Mesendoderm (in vitro differentiated cells): ENCODE results near the gene TMEM222.

Experiments
- DNase-seq: peaks from one replicate; pipeline ENCODE4 v3.0.0; 2013
- H2AK5ac ChIP-seq: 2 replicates; pipeline ENCODE4 v1.6.1; 2013; ENCODE audit warnings: low read length, inconsistent platforms
- H2BK120ac ChIP-seq: 2 replicates; pipeline ENCODE4 v1.6.1; 2013; ENCODE audit warnings: low read depth, mild to moderate bottlenecking, low read length, moderate library complexity, mixed read lengths
- H2BK15ac ChIP-seq: replicated peaks from 2 replicates; pipeline ENCODE4 v1.6.1; 2013; ENCODE audit warnings: low read depth, mild to moderate bottlenecking, moderate library complexity
- H2BK5ac ChIP-seq: 2 replicates; pipeline ENCODE4 v1.6.1; 2013; ENCODE audit warnings: low read length, inconsistent platforms
- H3K18ac ChIP-seq: 2 replicates; pipeline ENCODE4 v1.6.1; 2013; ENCODE audit warnings: mild to moderate bottlenecking, low read length, mixed read lengths
- H3K23ac ChIP-seq: one replicate; pipeline ENCODE4 v1.6.1; 2013; ENCODE audit warnings: low read length
- H3K27ac ChIP-seq: 2 replicates; pipeline ENCODE4 v1.5.1; 2013; ENCODE audit warnings: low read depth, mild to moderate bottlenecking, inconsistent platforms, low read length, moderate library complexity
- H3K27me3 ChIP-seq: 2 replicates; pipeline ENCODE4 v1.6.1; 2013; ENCODE audit warnings: low read length, control low read depth, mild to moderate bottlenecking, inconsistent platforms; ENCODE audit not compliant: insufficient read depth, poor library complexity
- H3K36me3 ChIP-seq: 2 replicates; pipeline ENCODE4 v1.6.1; 2013; ENCODE audit warnings: low read length, inconsistent platforms; ENCODE audit not compliant: control insufficient read depth, insufficient read depth
- H3K4ac ChIP-seq: one replicate; pipeline ENCODE4 v1.6.1; 2013; ENCODE audit warnings: low read depth, mild to moderate bottlenecking, low read length, moderate library complexity
- H3K4me1 ChIP-seq: 2 replicates; pipeline ENCODE4 v1.6.1; 2013; ENCODE audit warnings: low read depth, low read length, inconsistent platforms; ENCODE audit not compliant: control insufficient read depth
- H3K4me2 ChIP-seq: 2 replicates; pipeline ENCODE4 v1.6.1; 2013; ENCODE audit warnings: low read length
- H3K4me3 ChIP-seq: 2 replicates; pipeline ENCODE4 v1.5.1; 2013; ENCODE audit warnings: mild to moderate bottlenecking, low read length
- H3K56ac ChIP-seq: one replicate; pipeline ENCODE4 v1.6.1; 2013; ENCODE audit warnings: low read length
- H3K79me1 ChIP-seq: 2 replicates; pipeline ENCODE4 v1.6.1; 2013; ENCODE audit warnings: low read length, inconsistent platforms
- H3K79me2 ChIP-seq: 2 replicates; pipeline ENCODE4 v1.6.1; 2013; ENCODE audit warnings: mild to moderate bottlenecking, low read length; ENCODE audit not compliant: control insufficient read depth, insufficient read depth
- H3K9ac ChIP-seq: 2 replicates; pipeline ENCODE4 v1.6.1; 2013; ENCODE audit warnings: low read length, inconsistent platforms
- H4K5ac ChIP-seq: one replicate; pipeline ENCODE4 v1.6.1; 2013; ENCODE audit warnings: low read length
- H4K8ac ChIP-seq: one replicate; pipeline ENCODE4 v1.6.1; 2013; ENCODE audit warnings: low read depth, mild to moderate bottlenecking, control low read depth, low read length, moderate library complexity
- whole genome bisulfite sequencing: extraction: QIAGEN DNeasy Blood & Tissue Kit; methylation state at CpG from one replicate; pipeline ENCODE4 v1.1.7; 2013; ENCODE audit warnings: low lambda C conversion rate, missing lambda C conversion rate; ENCODE audit not compliant: insufficient coverage; ENCODE audit errors: extremely low coverage; 5-methylcytosine and 5-hydroxymethylcytosine counted together

Gene TMEM222

DNA sequence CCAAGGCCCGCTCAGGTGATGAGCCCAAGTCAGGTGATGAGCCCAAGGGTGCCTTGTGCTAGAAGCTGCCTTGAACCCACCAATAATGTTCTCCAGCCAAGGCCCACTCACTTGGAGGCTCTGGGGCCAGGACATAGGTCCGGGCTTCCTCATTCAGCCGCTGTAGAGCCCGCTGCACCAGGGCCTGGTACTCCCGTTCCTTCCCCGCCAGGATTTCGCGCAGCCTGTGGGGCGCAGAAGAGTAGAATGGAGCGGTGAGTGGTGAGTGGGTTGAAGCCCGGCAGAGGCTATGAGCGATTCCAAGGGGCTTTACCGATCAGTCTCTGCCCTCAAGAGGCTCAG, 34.3 kb downstream of the TMEM222 start:
- no peak overlapping the region for H2BK120ac ChIP-seq
- no peak overlapping the region for H4K8ac ChIP-seq
- no peak overlapping the region for H3K4me2 ChIP-seq
- no peak overlapping the region for H2BK15ac ChIP-seq
- H3K9ac ChIP-seq = no peak overlapping the region
- no peaks in the 10 kb centered on the region for H3K27me3 ChIP-seq
- H2AK5ac ChIP-seq = no peak overlapping the region
- H3K79me1 ChIP-seq = no peaks in the 10 kb centered on the region
- no peak overlapping the region for H3K18ac ChIP-seq
- H3K23ac ChIP-seq = no peak overlapping the region
- peaks cover 6% of the 10 kb centered on the region for H3K4me1 ChIP-seq
- H3K4me3 ChIP-seq = no peak overlapping the region
- H3K4ac ChIP-seq = no peak overlapping the region
- no peaks in the 10 kb centered on the region for H3K79me2 ChIP-seq
- H4K5ac ChIP-seq = no peak overlapping the region
- WGBS = no CpG with 5 or more reads among the region's 13 CpGs
- H3K27ac ChIP-seq = no peak overlapping the region
- no peak overlapping the region for H2BK5ac ChIP-seq
- no peak overlapping the region for H3K56ac ChIP-seq
- no peak for DNase-seq
- H3K36me3 ChIP-seq = no peaks in the 10 kb centered on the region

DNA sequence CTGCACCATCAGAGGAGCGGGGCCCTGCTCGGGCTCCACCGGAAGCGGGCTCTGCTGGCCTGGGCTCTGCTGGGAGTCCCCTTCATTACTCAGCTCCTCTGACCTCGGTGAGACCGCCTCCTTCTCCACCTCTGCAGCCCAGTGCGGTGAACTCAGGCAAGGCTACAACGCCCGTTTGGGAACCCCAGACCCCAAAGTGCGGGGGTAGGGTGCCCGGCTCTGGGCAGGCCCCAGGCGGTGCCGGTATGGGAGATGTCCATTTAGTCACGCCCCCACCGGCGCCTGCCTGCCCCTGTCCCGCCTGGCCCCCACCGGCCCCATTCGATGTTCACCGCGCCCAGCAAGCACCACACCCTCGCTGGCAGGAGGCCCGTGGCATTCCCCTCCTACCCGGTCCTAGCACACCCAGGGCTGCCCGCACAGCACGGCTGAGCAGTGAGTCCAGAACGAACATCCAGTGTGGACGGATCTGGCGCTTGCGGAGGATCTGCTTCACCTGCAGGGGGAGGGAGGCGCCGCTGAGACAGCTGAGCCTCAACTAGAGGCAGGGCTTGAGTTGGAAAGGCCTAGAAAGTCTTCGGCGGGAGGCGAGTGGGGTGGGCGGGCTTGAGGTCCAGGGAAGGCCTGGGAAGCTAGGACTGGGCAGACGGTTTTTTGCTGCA, 34.8 kb downstream of the TMEM222 start:
- H3K79me2 ChIP-seq = no peaks in the 10 kb centered on the region
- H2AK5ac ChIP-seq = no peak overlapping the region
- no peak overlapping the region for H2BK120ac ChIP-seq
- no peak overlapping the region for H4K5ac ChIP-seq
- no peaks in the 10 kb centered on the region for H3K79me1 ChIP-seq
- H2BK15ac ChIP-seq = no peak overlapping the region
- no peak overlapping the region for H3K56ac ChIP-seq
- H3K4ac ChIP-seq = no peak overlapping the region
- no peak overlapping the region for H3K23ac ChIP-seq
- H3K4me2 ChIP-seq = no peak overlapping the region
- no peak overlapping the region for H3K4me3 ChIP-seq
- no peak overlapping the region for H2BK5ac ChIP-seq
- no peak overlapping the region for H3K9ac ChIP-seq
- no peak overlapping the region for H3K18ac ChIP-seq
- no peak overlapping the region for H3K27ac ChIP-seq
- no peaks in the 10 kb centered on the region for H3K27me3 ChIP-seq
- no CpG with 5 or more reads among the region's 37 CpGs for WGBS
- no peak overlapping the region for H4K8ac ChIP-seq
- peak; percentile 43 for DNase-seq
- H3K4me1 ChIP-seq = peaks cover 6% of the 10 kb centered on the region
- H3K36me3 ChIP-seq = no peaks in the 10 kb centered on the region

DNA sequence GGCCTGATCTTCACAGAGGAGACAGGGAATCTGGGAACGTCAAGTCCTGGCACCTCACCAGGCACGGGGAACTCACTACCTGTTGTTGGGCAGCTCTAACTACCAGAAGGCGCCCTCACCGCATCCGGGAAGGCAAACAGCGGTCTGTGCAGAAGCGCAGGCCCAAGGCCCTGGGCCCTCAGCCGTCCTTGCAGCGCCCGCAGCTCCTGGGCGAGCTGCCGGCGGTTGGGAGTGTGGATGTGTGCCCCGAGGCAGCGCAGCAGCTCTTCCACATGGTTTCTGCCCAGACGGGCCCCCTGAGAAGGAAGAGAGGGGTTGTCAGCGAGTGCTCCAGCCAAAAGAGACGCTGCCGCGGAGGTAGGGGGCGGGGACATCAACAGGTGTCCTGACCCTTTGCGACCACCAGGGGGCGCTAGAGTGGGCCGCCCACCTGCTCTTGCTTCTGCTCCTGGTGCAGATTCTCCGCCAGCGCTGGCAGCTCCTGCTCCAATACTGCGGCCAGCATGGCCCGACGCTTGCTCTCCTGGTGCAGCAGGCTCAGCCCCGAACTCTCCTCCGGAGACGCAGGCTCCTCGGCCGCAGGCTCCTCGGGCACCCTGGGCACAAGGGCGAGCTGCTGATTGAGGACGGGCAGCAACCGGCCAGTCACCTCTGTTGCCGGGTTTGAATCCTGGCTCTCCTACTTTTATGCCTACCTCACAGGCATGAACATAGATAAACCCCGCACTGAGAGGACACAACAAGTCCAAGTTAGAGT, 35.5 kb downstream of the TMEM222 start:
- Histone ChIP-seq H3K4me3 (no peak overlapping the region), H3K27me3 (no peaks in the 10 kb centered on the region), H3K56ac (peak overlapping the region; percentile 71), H3K4me2 (peak overlapping the region; percentile 6), H4K5ac (no peak overlapping the region), H3K23ac (no peak overlapping the region), H3K4ac (no peak overlapping the region), H2BK120ac (no peak overlapping the region), H2AK5ac (no peak overlapping the region), H3K18ac (no peak overlapping the region), H3K27ac (no peak overlapping the region), H3K4me1 (peaks cover 6% of the 10 kb centered on the region), H4K8ac (no peak overlapping the region), H2BK5ac (no peak overlapping the region), H2BK15ac (no peak overlapping the region), H3K79me1 (no peaks in the 10 kb centered on the region), H3K36me3 (no peaks in the 10 kb centered on the region), H3K9ac (peak overlapping the region; percentile 52), H3K79me2 (no peaks in the 10 kb centered on the region)
- DNase-seq = peak; percentile 85
- no CpG with 5 or more reads among the region's 40 CpGs for WGBS

DNA sequence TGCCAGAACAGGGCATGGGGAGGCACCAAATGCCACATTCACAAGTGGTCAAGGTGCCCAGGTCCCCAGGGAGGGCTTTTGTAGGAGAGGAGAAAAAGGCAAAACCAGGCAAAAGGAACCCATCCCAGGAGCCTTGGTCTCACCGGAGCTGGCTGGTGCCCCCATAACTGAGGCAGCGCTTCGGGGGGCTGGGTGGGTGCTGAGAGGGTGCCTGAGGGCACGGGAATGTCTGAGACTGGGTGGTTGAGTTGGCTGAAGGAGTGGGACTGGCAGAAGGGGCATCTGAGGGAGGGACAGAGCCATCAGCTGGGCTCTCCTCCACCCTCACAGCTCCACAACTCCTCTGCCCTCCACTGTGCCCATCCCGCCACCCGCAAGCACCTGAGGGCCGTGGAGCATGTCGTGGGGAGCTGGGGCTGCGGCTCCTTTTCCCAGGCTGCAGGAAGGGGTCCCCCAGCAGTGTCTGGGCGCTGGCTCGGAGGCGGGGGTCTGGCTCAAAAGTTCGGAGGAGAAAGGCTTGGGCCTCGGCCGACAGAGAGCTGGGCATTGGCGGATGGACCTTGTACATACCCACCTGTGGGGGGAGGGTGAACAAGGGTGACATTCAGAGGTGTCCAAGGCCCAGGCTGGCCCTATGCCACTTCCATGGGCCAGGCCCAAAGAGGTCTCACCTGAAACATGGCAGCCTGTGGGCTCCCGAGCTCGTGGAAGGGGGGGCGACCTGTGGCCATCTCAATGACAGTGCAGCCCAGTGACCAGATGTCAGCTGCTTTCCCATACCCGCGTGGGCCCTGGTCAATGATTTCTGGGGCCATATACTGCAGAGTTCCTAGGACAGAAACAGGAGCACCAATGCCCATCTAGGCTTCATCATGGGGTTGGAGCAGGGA, 36.3 kb downstream of the TMEM222 start:
- Histone ChIP-seq H3K4ac (no peak overlapping the region), H3K79me2 (no peaks in the 10 kb centered on the region), H2BK15ac (no peak overlapping the region), H3K36me3 (no peaks in the 10 kb centered on the region), H3K4me1 (peaks cover 6% of the 10 kb centered on the region), H3K4me3 (no peak overlapping the region), H2BK120ac (no peak overlapping the region), H4K8ac (no peak overlapping the region), H3K79me1 (no peaks in the 10 kb centered on the region), H2AK5ac (no peak overlapping the region), H3K4me2 (no peak overlapping the region), H3K27ac (no peak overlapping the region), H3K9ac (no peak overlapping the region), H2BK5ac (no peak overlapping the region), H3K23ac (no peak overlapping the region), H3K27me3 (no peaks in the 10 kb centered on the region), H3K18ac (no peak overlapping the region), H3K56ac (no peak overlapping the region), H4K5ac (no peak overlapping the region)
- no peak for DNase-seq
- WGBS = no CpG with 5 or more reads among the region's 21 CpGs

DNA sequence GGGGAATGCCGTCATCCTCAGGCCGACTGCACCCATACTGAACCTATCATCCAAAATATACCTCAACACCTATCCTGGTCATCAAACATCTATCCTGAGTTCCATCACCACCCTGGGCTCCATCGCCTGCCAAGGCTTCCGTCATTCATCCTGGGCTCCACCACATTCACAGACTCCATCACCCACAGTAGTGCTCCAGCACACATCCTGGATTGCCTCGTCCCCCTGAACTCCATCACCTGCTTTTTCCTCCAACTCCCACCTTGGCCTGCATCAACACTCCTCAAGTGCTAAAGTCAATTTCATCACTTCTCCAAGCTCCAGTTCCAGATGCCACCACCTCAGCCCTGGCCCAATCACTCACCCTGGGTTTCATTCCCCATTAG, 37.0 kb downstream of the TMEM222 start:
- Histone ChIP-seq H3K4ac (no peak overlapping the region), H2BK120ac (no peak overlapping the region), H3K23ac (no peak overlapping the region), H4K5ac (no peak overlapping the region), H4K8ac (no peak overlapping the region), H2AK5ac (no peak overlapping the region), H3K4me3 (no peak overlapping the region), H3K4me2 (no peak overlapping the region), H3K27me3 (no peaks in the 10 kb centered on the region), H3K79me1 (no peaks in the 10 kb centered on the region), H3K56ac (no peak overlapping the region), H3K79me2 (no peaks in the 10 kb centered on the region), H3K36me3 (no peaks in the 10 kb centered on the region), H3K27ac (no peak overlapping the region), H3K18ac (no peak overlapping the region), H2BK15ac (no peak overlapping the region), H3K9ac (no peak overlapping the region), H2BK5ac (no peak overlapping the region), H3K4me1 (peaks cover 6% of the 10 kb centered on the region)
- no CpG with 5 or more reads among the region's 5 CpGs for WGBS
- no peak for DNase-seq
